ENCODE results near the gene MYO1H.
"Not testable (repeated sequence)": the region's sequence is repeated elsewhere in the genome, so short reads cannot be mapped to it uniquely, and the experiment has no call there.

MYO1H gene

GRCh38 chr12:109393437-109394345 lies 46.0 kb downstream of the MYO1H start:
- TF ChIP-seq POLR2A (IDR thresholded peaks at IDR 0.05; ENCODE audit: extremely low read depth, insufficient read length) (no peak), MAX (IDR thresholded peaks at IDR 0.05; ENCODE audit: low read depth, low read length) (no peak)
- TF ChIP-seq, protein P1, sequence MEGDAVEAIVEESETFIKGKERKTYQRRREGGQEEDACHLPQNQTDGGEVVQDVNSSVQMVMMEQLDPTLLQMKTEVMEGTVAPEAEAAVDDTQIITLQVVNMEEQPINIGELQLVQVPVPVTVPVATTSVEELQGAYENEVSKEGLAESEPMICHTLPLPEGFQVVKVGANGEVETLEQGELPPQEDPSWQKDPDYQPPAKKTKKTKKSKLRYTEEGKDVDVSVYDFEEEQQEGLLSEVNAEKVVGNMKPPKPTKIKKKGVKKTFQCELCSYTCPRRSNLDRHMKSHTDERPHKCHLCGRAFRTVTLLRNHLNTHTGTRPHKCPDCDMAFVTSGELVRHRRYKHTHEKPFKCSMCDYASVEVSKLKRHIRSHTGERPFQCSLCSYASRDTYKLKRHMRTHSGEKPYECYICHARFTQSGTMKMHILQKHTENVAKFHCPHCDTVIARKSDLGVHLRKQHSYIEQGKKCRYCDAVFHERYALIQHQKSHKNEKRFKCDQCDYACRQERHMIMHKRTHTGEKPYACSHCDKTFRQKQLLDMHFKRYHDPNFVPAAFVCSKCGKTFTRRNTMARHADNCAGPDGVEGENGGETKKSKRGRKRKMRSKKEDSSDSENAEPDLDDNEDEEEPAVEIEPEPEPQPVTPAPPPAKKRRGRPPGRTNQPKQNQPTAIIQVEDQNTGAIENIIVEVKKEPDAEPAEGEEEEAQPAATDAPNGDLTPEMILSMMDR (IDR thresholded peaks at IDR 0.05; ENCODE audit: low read depth, low read length), result peak; percentile 99
- H3K4me3 ChIP-seq (ENCODE audit: low read depth, low read length), result no peak overlapping the region
- peak; percentile 75 for DNase-seq (ENCODE audit: low read depth)

DNA sequence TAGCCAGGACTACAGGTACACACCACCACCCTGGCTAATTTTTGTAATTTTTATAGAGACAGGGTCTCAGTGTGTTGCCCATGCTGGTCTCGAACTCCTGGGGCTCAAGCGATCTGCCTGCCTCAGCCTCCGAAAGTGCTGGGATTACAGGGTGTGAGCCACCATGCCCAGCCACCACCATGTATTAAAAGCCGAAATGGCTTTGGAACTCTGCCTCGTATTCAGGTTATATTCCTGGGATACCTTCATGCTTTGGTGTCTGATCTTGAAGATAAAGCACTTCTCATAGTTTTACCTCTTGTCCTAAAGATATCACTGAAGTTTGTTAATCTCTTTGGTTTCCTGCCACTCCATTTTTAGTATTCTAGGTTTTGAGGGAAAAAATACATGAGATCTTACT lies 47.2 kb downstream of the MYO1H start:
- H3K4me3 ChIP-seq (ENCODE audit: low read depth, low read length), result no peak overlapping the region
- no peak for TF ChIP-seq MAX (IDR thresholded peaks at IDR 0.05; ENCODE audit: low read depth, low read length)
- no peak for TF ChIP-seq MYC (IDR thresholded peaks at IDR 0.05; ENCODE audit: low read depth, low read length)
- TF ChIP-seq, protein P1 (IDR thresholded peaks at IDR 0.05; ENCODE audit: low read depth, low read length), result no peak
- TF ChIP-seq POLR2A (IDR thresholded peaks at IDR 0.05; ENCODE audit: extremely low read depth, insufficient read length), result no peak
- DNase-seq (ENCODE audit: low read depth), result no peak

DNA sequence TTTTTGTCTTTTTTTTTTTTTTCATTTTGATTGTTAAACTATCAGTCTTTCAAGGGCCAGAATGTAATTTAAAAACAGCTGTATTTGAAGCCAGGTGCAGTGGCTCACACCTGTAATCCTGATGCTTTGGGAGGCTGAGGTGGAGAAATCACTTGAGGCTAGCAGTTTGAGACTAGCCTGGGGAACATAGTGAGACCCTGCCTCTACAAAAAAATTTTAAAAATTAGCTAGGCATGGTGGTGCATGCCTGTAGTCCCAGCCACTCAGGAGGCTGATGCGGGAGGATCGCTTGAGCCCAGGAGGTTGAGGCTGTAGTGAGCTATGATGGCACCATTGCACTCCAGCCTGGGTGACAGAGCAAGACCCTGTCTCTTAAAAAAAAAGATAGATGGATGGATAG lies 57.1 kb downstream of the MYO1H start:
- DNase-seq (ENCODE audit: low read depth); H3K4me3 ChIP-seq (ENCODE audit: low read depth, low read length): not testable (repeated sequence)

- not testable (repeated sequence) for H3K4me3 ChIP-seq (ENCODE audit: low read depth, low read length); DNase-seq (ENCODE audit: low read depth)
Observed at GRCh38 chr12:109406147-109406546, 58.4 kb downstream of the MYO1H start.

DNA sequence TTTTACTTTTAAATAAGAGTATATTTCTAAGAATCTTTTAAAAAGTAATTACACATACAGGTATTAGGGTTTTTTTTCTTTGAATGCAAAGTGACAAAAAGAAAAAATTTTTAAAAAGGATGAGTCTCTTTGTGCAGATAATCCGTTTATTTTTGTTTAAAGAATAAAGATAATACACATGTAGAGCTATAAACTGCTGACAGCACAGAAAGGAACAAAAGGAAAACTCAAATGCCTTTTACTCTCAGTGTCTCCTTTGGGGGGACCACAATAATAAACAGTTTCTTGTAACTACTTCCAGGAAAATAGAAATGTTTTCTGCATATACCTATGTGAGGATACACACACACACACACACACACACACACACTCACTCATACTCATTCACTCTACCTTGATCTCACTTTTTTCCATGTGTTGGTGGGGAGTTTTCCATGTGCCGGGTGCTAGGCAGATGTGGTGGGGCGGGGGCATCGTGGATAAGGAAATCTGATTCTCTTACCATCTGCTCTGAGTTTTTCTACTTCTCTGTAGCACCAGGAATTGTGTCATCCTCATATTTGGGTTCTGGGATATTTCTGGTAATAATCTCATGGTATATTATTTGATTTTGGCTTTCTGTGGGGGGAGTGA lies 71.3 kb downstream of the MYO1H start:
- TF ChIP-seq, protein P1 (IDR thresholded peaks at IDR 0.05; ENCODE audit: low read depth, low read length), result no peak
- TF ChIP-seq POLR2A (IDR thresholded peaks at IDR 0.05; ENCODE audit: extremely low read depth, insufficient read length), result no peak
- no peak overlapping the region for H3K4me3 ChIP-seq (ENCODE audit: low read depth, low read length)
- DNase-seq (ENCODE audit: low read depth), result no peak

DNA sequence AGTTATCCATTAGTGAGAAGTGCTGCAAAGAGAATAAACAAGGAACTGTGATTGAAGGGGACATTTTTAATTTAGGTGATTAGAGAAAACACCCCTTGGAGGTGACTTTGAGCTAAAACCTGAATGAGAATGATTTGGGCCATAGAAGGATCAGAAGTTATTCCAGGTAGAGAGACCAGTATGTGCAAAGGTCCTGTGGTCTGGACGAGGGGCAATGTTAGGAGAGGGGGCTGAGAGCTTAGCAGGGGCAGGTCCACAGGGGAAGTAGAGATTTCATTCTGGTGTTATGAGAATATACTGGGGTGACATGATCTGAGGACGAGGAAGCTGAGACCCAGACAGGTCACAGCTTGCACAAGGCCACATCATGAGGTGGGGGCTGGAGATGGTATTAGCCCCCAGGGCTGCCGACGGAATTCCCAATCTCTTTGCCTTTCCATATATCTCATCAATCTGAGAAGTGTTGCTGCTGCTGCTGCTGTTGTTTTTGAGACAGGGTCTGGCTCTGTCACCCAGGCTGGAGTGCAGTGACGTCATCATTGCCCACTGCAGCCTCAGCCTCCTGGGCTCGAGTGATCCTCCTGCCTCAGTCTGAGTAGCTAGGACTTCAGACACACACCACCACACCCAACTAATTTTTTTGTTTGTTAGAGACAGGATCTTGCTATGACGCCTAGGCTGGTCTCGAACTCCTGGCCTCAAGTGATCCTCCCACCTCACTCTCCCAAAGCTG lies 73.8 kb downstream of the MYO1H start:
- TF ChIP-seq, protein P1 (IDR thresholded peaks at IDR 0.05; ENCODE audit: low read depth, low read length), result no peak
- no peak for TF ChIP-seq MYC (IDR thresholded peaks at IDR 0.05; ENCODE audit: low read depth, low read length)
- TF ChIP-seq POLR2A (IDR thresholded peaks at IDR 0.05; ENCODE audit: extremely low read depth, insufficient read length), result no peak
- TF ChIP-seq MAX (IDR thresholded peaks at IDR 0.05; ENCODE audit: low read depth, low read length), result no peak
- H3K4me3 ChIP-seq (ENCODE audit: low read depth, low read length), result no peak overlapping the region
- DNase-seq (ENCODE audit: low read depth), result no peak
